GM12878 (cell line): ENCODE results near the gene IFNB1. TPM values are rescaled to one million over a fixed set of nuclear protein-coding genes. Genes with fewer than 3 reads are reported as not detected.

ENCODE experiments used
- ATAC-seq: fragments of 200-7000 bp; cut with Tn5 transposase; 3 replicates; pipeline ENCODE4 v1.9.1; 2020; ENCODE audit warnings: mild to moderate bottlenecking, moderate library complexity
- BruUV-seq: library from RNA; stranded (reverse); fragments of 400-500 nt; replicated peaks from 2 replicates; lab custom pipeline; 2021; lab: Mats Ljungman, UMichigan
- CTCF ChIA-PET: fragments of 300-600 bp; sonication (Branson Sonifier 250); formaldehyde crosslinking; extraction: SDS; loops from one replicate; lab custom pipeline; 2021; ENCODE audit warnings: inconsistent platforms; lab: Yijun Ruan, JAX
- POLR2A ChIA-PET: fragments of 350-600 bp; formaldehyde crosslinking; extraction: SDS; loops from one replicate; lab custom pipeline; 2021; ENCODE audit warnings: inconsistent platforms; lab: Charles Lee
- RAD21 ChIA-PET: fragments of 300-600 bp; sonication (Branson Sonifier 250); formaldehyde crosslinking; loops from one replicate; lab custom pipeline; 2023; ENCODE audit warnings: antibody characterized with exemption; ENCODE audit not compliant: unreplicated experiment; lab: Charles Lee
- SMC1A ChIA-PET: fragments of 300-600 bp; sonication (Branson Sonifier 250); formaldehyde crosslinking; loops from one replicate; lab custom pipeline; 2023; ENCODE audit not compliant: unreplicated experiment, uncharacterized antibody; lab: Charles Lee
- DNase-seq: peaks from one replicate; pipeline ENCODE4 v3.0.0-alpha.2; 2011; ENCODE audit warnings: low read depth, low spot score
- FAIRE-seq: peaks from 3 replicates; lab custom pipeline; 2011; peaks lifted over from hg19 to GRCh38; lab: Jason Lieb, UNC
- H2AFZ ChIP-seq: 2 replicates; pipeline ENCODE4 v1.6.0; 2011; ENCODE audit warnings: low read depth, low read length, control low read depth; ENCODE audit not compliant: control insufficient read depth
- H3K27ac ChIP-seq: 2 replicates; pipeline ENCODE4 v1.5.1; 2011; ENCODE audit warnings: control low read depth; ENCODE audit not compliant: control insufficient read depth, insufficient read depth
- H3K27me3 ChIP-seq, 2 experiments: replicated peaks in 1 of 2; 2 replicates each; pipeline versions ENCODE4 v1.6.0 to v1.6.1; 2011; ENCODE audit warnings: low read length in 1 of 2; ENCODE audit not compliant: control insufficient read depth in 2 of 2, insufficient read depth in 2 of 2
- H3K36me3 ChIP-seq, 2 experiments: 2 replicates each; pipeline ENCODE4 v1.5.1; 2011; ENCODE audit warnings: low read length in 1 of 2; ENCODE audit not compliant: control insufficient read depth in 2 of 2, insufficient read depth in 2 of 2
- H3K4me1 ChIP-seq: 2 replicates; pipeline ENCODE4 v1.6.1; 2011; ENCODE audit warnings: mild to moderate bottlenecking, low read length, moderate library complexity, mixed read lengths; ENCODE audit not compliant: control insufficient read depth, insufficient read depth
- H3K4me2 ChIP-seq: 2 replicates; pipeline ENCODE4 v1.6.0; 2011; ENCODE audit warnings: control low read depth; ENCODE audit not compliant: control insufficient read depth, insufficient read depth
- H3K4me3 ChIP-seq: fragments of 200-600 bp; sonication (generic); 2 replicates; pipeline ENCODE4 v1.5.1; 2016
- H3K79me2 ChIP-seq: 2 replicates; pipeline ENCODE4 v1.6.0; 2011; ENCODE audit warnings: low read length; ENCODE audit not compliant: control insufficient read depth, insufficient read depth
- H3K9ac ChIP-seq: 2 replicates; pipeline ENCODE4 v1.8.0; 2011; ENCODE audit warnings: low read length, control low read depth, mixed read lengths; ENCODE audit not compliant: control insufficient read depth, insufficient read depth
- H3K9me3 ChIP-seq: replicated peaks from 3 replicates; pipeline ENCODE4 v1.5.1; 2011; ENCODE audit warnings: mild to moderate bottlenecking, low read length; ENCODE audit not compliant: control insufficient read depth, insufficient read depth
- H4K20me1 ChIP-seq: 2 replicates; pipeline ENCODE4 v1.6.0; 2011; ENCODE audit not compliant: control insufficient read depth, insufficient read depth
- ATF2 ChIP-seq: IDR thresholded peaks from 2 replicates; pipeline ENCODE4 v1.6.1; 2012; ENCODE audit warnings: low read length, inconsistent platforms
- BMI1 ChIP-seq: fragments of 450-650 bp; IDR thresholded peaks from 2 replicates; pipeline ENCODE4 v1.6.1; 2016; ENCODE audit warnings: mild to moderate bottlenecking, moderate library complexity, borderline replicate concordance
- CBX5 ChIP-seq: sonication (generic); IDR thresholded peaks from 2 replicates; pipeline ENCODE4 v1.6.1; 2016; ENCODE audit warnings: low read depth, moderate library complexity, mild to moderate bottlenecking, inconsistent platforms
- E2F4 ChIP-seq: IDR thresholded peaks from 2 replicates; pipeline ENCODE4 v1.6.1; 2012; ENCODE audit warnings: low read depth, low read length, improper control_type of control experiment
- EED ChIP-seq: sonication (generic); IDR thresholded peaks from 2 replicates; pipeline ENCODE4 v1.6.1; 2016; ENCODE audit warnings: antibody characterized with exemption, low read depth
- HDAC6 ChIP-seq: fragments of 200-600 bp; sonication (generic); IDR thresholded peaks from one replicate; pipeline ENCODE4 v1.8.0; 2017; ENCODE audit warnings: antibody characterized with exemption; ENCODE audit not compliant: unreplicated experiment
- MEF2B ChIP-seq: fragments of 450-650 bp; IDR thresholded peaks from 2 replicates; pipeline ENCODE4 v1.6.1; 2018; ENCODE audit warnings: mild to moderate bottlenecking, moderate library complexity; ENCODE audit not compliant: partially characterized antibody, poor library complexity, severe bottlenecking
- MLLT1 ChIP-seq: fragments of 450-650 bp; IDR thresholded peaks from 2 replicates; pipeline ENCODE4 v1.6.1; 2016; ENCODE audit warnings: mild to moderate bottlenecking
- NBN ChIP-seq: fragments of 450-650 bp; IDR thresholded peaks from 2 replicates; pipeline ENCODE4 v1.6.1; 2016
- NFYA ChIP-seq: IDR thresholded peaks from 2 replicates; pipeline ENCODE4 v1.6.1; 2011; ENCODE audit warnings: low read depth, mild to moderate bottlenecking, low read length, improper control_type of control experiment, borderline replicate concordance
- NR2C1 ChIP-seq: fragments of 450-650 bp; IDR thresholded peaks from 2 replicates; pipeline ENCODE4 v1.6.1; 2017; ENCODE audit warnings: antibody characterized with exemption, mild to moderate bottlenecking, moderate library complexity
- NR2C2 ChIP-seq: IDR thresholded peaks from 2 replicates; pipeline ENCODE4 v1.6.1; 2011; ENCODE audit warnings: borderline replicate concordance, low read depth; ENCODE audit not compliant: control insufficient read depth, insufficient read length
- RAD21 ChIP-seq: IDR thresholded peaks from 2 replicates; pipeline ENCODE4 v1.6.1; 2011; ENCODE audit warnings: mild to moderate bottlenecking, low read depth, low read length, moderate library complexity; ENCODE audit not compliant: insufficient read depth
- SP1 ChIP-seq: IDR thresholded peaks from one replicate; pipeline ENCODE4 v1.6.1; 2011; ENCODE audit warnings: low read depth, low read length
- ZBED1 ChIP-seq: IDR thresholded peaks from 2 replicates; pipeline ENCODE4 v1.6.1; 2016; ENCODE audit warnings: borderline replicate concordance
- WGBS: methylation state at CpG from one replicate; pipeline ENCODE4 v1.1.6; 2016; ENCODE audit warnings: low lambda C conversion rate; ENCODE audit not compliant: insufficient replicate concordance, insufficient coverage; ENCODE audit errors: missing lambda C conversion rate; 5-methylcytosine and 5-hydroxymethylcytosine counted together
- in situ Hi-C: fragments of 300-500 bp; cut with MboI; formaldehyde crosslinking; loops from 9 replicates; pipeline ENCODE4 v1.14.3; 2018; ENCODE audit warnings: mixed read lengths
- intact Hi-C: fragments of 100-400 bp; cut with micrococcal nuclease; formaldehyde crosslinking; loops from one replicate; pipeline ENCODE4 v1.14.2; 2022; ENCODE audit not compliant: unreplicated experiment
- polyA plus RNA-seq, 11 experiments: library from polyadenylated mRNA; depleted of rRNA in 4 of 11; unstranded in 6 of 11; stranded (reverse) in 5 of 11; fragments of >200 nt; fragmentation: Nextera tagmentation in 4 of 11; fragmentation: Illumina TruSeq in 1 of 11; extraction: Ambion mirVana in 4 of 11; extraction: Trizol in 1 of 11; gene quantifications; 1 replicate in 1 of 11; 2 replicates in 10 of 11; pipeline versions ENCODE4 v1.2.1 to v1.2.3, GENCODE V29; 2011 to 2016; ENCODE audit warnings: inconsistent platforms in 2 of 11, missing spikeins in 2 of 11, low read depth in 1 of 11
- total RNA-seq, 4 experiments: library from RNA; depleted of rRNA in 3 of 4; stranded (reverse); fragments of >200 nt in 3 of 4; fragmentation: Illumina TruSeq in 1 of 4; extraction: Trizol in 1 of 4; gene quantifications; 2 replicates each; pipeline versions ENCODE4 v1.2.1 to v1.2.3, GENCODE V29; 2013 to 2021

IFNB1 gene
- total and polyA plus RNA-seq, 10 of the 15 experiments (the other 5 are each of a cell fraction or from before 2014, with no cell fraction given) = 0.18 TPM; not detected in 9

- no peak overlapping the region for H3K27ac ChIP-seq
- no peak overlapping the region for H3K4me2 ChIP-seq
- no peak for ATAC-seq
- ChIA-PET RAD21 (no interaction called here), CTCF (no interaction called here), POLR2A (no interaction called here), SMC1A (no interaction called here)
- 47% methylated on average over 2 of the region's 2 CpGs for WGBS
- no peak for FAIRE-seq
- no peaks in the 10 kb centered on the region for H4K20me1 ChIP-seq
- no peak for DNase-seq
- H3K79me2 ChIP-seq = no peaks in the 10 kb centered on the region
- no peak overlapping the region for H3K9ac ChIP-seq
- no TSS peak for BruUV-seq
- H3K4me3 ChIP-seq = no peak overlapping the region
- intact Hi-C loops (no loop called here), in situ Hi-C loops (no loop called here)
- no peak overlapping the region for H2AFZ ChIP-seq
- no peaks in the 10 kb centered on the region for H3K9me3 ChIP-seq
- H3K27me3 ChIP-seq = no peaks in the 10 kb centered on the region
- TF ChIP-seq MEF2B = no peak
- TF ChIP-seq HDAC6 = no peak
- TF ChIP-seq EED = no peak
- H3K36me3 ChIP-seq = no peaks in the 10 kb centered on the region
- 0 out of 2 replicates have a peak, but pooled peaks cover 3% of the 10 kb centered on the region for H3K4me1 ChIP-seq
These were observed 23.9 kb downstream of the IFNB1 start for GRCh38 chr9:21053851-21054250.

GRCh38 chr9:21047281-21047691 lies 30.5 kb downstream of the IFNB1 start:
- no TSS peak for BruUV-seq
- FAIRE-seq = no peak
- POLR2A ChIA-PET = no interaction called here
- TF ChIP-seq ATF2 (no peak), RAD21 (no peak), SP1 (no peak), E2F4 (no peak), MLLT1 (no peak), NR2C1 (no peak), NR2C2 (no peak), ZBED1 (no peak), NFYA (no peak), CBX5 (no peak), NBN (no peak), BMI1 (no peak)

More at GRCh38 chr9:21047281-21047691, 30.5 kb downstream of the IFNB1 start:
- H3K4me1 ChIP-seq = 0 out of 2 replicates have a peak, but pooled peaks cover 4% of the 10 kb centered on the region
- no peak overlapping the region for H3K9ac ChIP-seq
- intact Hi-C loops = no loop called here
- no peak overlapping the region for H3K4me3 ChIP-seq
- RAD21 ChIA-PET = no interaction called here
- CTCF ChIA-PET = interaction anchor here (0.6 to 1.1 kb wide), 2 partner anchors 13 to 48 kb away, joined by 3 to 5 read pairs; no protein-coding TSS in a partner anchor
- in situ Hi-C loops = no loop called here
- no peaks in the 10 kb centered on the region for H4K20me1 ChIP-seq
- H3K36me3 ChIP-seq = no peaks in the 10 kb centered on the region
- H3K27ac ChIP-seq = no peak overlapping the region
- SMC1A ChIA-PET = interaction anchor here (1.4 kb wide), 1 partner anchor 59 kb away, joined by 4 read pairs; no protein-coding TSS in a partner anchor
- no peak overlapping the region for H3K4me2 ChIP-seq
- 98% methylated on average over 2 of the region's 2 CpGs for WGBS
- ATAC-seq (no peak), DNase-seq (no peak)
- no peaks in the 10 kb centered on the region for H3K9me3 ChIP-seq
- H3K27me3 ChIP-seq = no peaks in the 10 kb centered on the region
- H2AFZ ChIP-seq = peak overlapping the region; percentile 51
- no peaks in the 10 kb centered on the region for H3K79me2 ChIP-seq
